HG03097 (cell line): Measurements from ENCODE around the gene RCVRN.
"Not testable (repeated sequence)": the region's sequence is repeated elsewhere in the genome, so short reads cannot be mapped to it uniquely, and the experiment has no call there.

Experiments used
- ATAC-seq: cut with Tn5 transposase; IDR thresholded peaks from one replicate; pipeline ENCODE4 v1.9.1; 2021; ENCODE audit not compliant: unreplicated experiment, low FRiP score

RCVRN gene

DNA sequence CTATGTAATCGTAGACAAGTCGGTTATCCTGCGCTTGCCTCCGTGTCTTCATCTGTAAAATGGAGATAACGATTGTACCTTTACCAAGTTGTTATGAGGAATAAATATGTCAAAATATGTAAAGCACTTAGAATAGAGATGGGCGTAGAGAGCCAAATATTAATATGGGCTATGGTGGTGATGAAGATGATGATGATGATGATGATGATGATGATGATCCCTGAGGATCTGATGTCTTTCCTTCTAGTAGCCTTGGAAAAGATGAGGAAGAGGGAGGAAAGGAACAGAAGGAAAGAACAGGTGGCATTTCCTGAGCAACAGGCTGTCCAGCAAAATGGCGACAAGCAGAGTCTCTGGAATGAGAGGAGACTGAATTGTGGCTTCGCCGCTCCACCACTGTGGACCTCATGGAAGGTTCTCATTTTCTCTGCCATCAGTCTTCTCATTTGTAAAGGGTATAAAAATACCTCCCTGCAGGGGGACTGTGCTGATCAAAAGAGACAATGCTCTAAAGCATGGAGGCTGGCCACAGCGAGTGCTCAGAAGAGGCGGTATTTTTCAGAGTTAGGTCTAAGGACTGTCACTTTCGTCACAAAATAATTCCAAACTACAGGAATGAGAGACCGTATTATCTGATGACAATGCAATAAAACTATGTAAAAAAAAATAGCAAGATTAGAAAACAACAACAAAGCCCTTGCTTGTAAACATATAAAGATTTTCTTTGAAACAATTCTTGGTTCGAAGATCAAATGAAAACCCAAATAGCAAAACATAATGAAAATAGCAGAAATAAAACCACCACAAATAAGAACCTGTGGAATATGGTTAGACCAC is 17.2 kb upstream of the RCVRN start:
- ATAC-seq = no peak

DNA sequence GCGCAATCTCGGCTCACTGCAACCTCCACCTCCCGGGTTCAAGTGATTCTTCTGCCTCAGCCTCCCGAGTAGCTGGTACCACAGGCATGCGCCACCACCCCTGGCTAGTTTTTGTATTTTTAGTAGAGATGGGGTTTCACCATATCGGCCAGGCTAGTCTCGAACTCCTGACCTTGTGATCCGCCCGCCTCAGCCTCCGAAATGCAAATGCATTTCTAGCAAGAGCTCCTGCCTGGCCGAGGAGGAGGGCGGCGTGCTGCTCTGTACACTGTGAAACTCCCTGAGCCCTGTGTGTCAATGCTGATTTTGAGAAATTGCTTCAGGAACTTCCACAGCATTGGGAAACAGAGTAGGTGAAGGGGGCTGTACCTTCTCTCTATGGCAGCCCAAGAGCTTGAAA is 16.1 kb upstream of the RCVRN start:
- not testable (repeated sequence) for ATAC-seq

DNA sequence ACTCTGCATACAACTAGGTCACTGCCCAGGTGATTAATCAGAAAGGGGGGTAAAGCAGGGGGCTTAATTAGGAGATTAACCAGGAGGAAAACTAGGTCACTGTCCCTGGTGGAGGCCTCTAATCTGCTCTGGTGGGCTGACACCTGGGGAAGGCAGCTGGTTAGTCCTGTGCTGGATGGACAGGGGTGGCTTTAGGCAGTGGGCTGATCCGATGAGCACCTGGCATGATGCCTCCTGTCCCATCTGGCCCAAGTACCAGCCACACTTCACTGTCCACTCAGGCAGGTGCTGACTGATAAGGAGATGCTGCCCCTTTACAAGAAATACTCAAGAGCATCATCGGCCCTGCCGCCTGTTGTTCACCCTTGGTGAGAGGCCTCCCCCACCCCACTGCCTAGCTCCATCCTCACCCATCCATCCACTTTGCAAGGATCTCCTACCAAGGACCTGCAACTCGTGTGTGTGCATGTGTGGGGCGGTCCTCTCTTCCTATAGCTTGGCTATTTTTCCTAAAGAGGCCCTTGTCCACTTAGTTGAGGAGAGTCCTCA is 13.8 kb upstream of the RCVRN start:
- ATAC-seq = no peak

DNA sequence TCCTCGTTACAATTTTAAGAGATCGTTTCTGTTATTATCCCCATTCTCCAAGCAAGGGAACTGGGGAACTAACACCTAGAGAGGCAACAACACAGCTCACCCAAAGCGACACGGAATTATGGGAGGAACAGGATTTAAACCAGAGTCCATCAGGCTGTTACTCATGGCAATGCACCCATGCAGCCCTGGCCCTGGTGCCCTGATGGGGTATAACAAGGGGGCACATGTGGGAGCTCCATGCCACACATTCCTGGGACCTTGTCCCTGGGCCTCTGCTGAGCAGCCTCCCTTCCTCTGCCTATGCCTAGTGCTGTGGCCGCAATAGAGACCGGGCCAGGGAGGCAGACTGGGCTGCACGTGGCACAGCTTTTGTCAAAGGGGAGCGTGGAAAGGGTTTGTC is 13.3 kb upstream of the RCVRN start:
- ATAC-seq = no peak

DNA sequence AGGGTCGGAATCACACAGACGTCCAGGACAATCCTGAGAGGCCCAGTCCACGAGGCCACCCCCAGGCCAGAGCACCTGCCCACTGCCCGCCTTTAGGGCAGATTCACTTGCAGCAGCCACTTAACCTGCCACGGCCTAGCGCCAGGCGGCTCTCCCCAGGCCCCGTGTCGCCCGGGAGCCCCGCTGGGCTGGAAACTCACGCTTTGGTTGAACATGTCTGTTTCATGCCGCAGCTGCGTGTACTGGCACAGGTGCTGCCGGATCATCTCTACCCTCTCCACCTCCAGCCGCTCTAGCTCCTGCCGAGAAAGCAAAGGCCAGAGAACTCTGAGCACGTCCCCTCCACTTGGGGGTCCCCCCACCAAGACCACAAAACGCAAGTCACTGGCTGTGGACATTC is 12.7 kb upstream of the RCVRN start:
- no peak for ATAC-seq

DNA sequence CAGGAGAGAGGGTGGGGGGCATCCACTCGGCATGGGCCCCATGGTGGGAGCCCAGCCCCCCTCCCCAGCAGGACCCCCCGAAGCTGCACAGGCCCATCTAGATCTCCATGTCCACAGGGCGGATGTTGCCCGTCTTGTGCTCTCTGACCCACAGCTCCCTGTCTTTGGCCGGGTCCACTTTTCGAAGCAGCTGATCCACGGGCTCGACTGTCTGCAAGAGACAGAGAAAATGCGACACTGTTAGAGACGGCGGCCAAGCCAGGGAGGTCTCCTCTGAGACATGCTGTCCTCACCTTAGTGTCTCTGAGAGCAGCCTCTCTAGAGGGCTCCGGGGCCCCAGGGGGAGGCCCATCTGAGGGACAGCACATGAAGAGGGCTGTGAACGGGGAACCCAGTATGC is 12.1 kb upstream of the RCVRN start:
- no peak for ATAC-seq

DNA sequence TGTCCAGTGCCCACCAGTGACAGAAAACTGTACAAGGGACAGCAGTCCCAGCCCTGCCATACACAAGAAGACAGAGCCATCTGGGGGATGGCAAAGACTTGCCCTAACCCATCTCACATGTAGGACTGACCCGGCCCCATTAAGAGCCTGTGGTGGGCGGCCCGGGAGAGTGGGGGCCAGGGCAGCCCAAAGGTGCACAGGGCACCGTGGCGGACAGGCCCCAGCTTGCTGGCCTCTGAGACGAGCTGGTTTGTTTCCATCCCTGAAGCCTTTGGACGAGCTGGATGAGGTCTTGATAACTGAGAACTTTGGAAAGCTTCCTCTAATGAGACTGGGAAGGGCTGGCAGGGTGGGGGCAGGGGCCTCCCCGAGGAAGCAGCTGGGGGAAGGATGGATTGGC is 11.0 kb upstream of the RCVRN start:
- ATAC-seq = no peak

DNA sequence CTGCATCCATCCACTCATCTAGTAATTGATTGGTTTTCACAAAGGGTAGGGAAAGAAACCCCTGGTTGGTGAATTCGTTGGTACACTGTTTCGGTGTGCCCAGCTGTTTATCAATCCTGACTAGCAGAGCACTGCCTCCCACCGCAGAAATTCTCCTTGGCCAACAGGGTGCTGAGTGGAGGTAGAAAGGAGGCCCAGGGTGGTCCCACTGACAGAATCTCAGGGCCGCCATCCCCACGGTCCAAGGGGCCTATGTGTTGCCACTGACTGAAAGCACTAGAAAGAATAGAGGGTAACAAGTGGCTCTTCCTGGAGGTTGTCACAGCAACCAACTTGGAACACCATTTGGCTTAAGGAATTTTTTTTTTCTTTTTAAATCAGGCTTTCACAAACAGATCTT is 8.4 kb upstream of the RCVRN start:
- no peak for ATAC-seq

DNA sequence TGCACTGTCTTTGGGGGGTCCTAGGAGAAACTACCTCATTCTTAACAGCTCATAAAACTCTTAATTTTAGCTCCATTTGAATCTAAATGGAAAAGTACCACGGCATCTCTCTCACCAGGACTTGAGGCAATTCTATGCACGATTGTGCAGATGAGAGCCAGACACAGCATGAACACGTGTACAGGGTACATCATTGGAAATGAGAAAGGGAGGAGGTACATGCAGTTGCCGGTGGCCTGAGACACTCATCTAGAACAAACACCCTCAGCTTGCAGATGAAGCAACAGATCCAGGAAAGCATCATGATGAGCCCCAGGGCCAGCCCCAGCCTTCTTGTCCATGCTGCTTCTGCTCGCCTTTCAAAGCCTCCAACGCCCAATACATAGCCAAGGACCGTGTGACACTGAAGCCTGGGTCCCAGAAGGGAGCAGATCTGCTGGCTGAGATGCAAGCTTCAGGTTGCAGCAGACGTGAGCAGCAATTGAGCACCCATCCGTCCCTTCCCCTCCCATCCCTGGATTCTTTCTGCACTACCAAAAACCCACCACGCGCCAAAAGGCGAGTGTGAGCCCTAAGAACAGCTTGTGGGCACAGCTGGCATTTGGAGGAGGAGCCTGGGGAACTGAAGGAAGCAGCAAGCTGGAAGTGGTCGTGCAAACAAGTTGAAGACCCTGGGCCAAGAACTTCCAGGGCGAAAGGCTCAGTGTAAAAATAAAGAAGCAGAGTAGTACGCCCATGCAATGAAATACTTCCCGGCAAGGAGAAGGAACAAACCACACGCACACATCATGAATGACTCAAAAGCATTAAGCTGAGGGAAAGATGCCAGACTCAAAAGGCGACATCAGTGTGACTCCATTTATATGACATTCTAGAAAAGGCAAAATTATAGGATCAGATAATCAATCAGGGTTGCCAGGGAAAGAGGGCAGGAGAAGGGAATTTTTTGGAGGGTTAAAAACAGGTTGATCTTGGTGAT is 7.3 kb upstream of the RCVRN start:
- no peak for ATAC-seq

DNA sequence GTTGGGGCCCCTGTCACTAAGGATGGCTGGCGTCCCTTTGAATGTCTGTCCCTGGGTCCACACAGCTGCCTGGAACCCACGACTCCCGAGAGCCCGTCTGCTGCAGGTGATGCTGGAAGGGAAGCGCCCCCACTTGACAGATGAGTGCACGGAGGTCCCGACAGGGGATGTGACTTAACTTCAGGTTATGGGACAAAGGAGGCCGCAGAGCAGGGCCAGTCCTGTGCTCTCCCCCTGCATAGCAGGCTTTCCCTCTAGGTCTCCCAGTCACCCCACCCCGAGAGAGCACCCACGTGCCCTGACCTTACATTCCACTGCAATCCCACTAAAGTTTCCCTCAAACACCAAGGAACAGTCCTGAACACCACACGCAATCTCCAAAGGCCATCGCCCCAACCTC is 6.0 kb upstream of the RCVRN start:
- ATAC-seq = no peak

DNA sequence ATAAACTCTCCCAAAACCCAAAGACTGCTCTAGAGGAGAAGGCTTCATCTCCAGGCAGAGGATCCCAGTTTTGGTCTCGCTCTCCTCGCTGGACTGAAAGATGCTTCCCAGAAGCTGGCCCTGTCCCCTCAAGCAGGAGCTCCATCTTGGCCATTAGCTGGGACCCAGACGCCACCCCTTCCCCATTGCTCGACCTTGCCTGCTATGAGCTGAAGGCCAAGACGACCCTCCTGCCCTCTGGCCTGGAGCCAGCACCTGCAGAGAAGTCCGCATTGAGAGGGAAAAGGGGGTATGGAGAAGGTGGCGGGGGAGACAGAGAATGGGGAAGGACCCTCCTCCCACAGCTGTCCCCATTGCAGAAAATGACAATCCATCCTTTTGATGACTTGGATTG is 3.6 kb upstream of the RCVRN start:
- no peak for ATAC-seq

DNA sequence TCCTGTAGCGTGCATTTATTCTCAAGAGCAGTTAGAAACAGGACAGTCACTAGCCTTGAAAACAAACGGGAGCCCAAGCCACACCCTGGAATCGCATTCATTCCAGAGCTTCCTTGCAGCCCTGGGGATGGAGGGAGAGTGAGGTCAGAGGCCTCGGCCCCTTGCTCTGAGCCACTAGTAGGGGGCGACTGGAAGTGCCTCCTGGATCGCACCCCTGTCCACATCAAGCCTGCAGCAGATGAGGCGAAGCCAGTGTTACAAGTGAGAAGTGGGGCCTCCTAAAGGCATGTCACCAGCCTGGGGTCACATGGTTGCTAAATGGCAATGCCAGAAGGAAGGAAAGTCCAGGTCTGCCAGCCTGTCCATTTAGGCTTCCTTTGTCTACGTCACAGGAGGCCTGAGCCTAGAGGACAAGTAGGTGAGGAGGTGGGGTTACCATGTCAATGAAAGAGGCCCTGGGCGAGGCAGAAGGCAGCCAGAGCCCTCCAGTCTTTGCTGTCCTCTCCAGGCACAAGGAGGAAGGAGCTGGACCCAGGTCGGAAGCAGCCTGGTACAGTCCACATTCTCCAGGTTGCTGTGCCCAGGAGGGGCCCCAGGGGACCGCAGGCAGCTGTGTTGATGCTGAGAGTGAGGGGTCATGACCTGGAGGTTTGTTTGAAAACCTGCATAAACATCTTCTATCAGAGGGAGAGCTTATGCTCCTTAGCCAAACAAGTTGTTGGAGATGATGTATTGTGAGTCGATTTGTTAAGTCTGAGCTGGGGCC is 3.0 kb upstream of the RCVRN start:
- no peak for ATAC-seq

DNA sequence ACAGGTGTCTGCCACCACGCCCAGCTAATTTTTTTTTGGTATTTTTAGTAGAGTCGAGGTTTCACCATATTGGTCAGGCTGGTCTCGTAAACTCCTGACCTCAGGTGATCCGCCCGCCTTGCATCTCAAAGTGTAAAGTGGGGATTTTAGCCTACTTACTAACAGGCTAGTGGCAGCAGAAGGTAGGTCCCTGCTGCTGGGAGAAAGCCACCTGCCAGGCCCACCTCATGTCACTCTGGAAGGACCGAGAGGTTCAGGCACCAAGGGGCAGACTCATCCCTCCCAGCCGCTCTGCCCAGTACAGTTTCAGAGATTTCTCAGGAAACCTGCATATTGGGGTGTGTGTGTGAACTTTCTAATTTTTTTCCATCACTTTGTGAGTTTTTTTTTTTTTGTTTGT is 2.1 kb upstream of the RCVRN start:
- ATAC-seq = no peak

DNA sequence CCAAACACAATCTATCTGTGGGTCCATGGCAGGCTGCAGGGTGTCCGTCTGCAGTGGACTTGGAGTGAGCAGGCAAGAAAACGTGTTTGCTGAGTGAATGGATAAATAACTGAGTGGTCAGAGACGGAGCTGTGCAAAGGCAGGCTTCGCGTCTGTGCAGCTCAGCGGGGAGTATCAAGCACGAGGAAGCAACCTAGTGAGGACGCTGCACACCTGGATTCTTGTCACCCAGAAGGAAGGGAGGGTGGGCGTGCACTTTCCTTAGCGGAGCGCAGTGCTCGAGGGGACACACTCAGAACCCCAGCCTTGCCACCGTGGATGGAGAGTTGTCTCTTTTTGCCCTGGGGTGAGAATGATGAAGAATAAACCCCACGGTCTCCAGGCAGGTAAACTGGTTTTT is 1.5 kb upstream of the RCVRN start:
- no peak for ATAC-seq

DNA sequence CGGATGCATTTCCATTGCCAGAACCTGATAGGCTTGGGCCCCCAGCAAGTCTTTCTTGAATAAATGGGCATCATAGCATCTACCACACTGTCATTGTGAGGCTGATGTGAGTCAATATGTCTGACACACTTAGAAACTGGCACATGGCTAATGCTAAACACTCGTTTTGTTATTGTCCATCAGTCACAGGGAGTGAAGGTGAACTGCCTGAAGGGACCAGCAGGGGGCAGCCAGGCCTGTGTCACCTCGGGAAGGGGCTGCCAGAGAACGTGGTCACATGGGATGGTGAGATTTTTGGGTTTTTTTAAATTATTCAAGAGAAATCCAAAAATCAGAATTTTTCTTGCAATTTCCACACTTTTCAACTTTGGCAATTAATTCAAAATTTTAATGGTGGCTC is 831 bp upstream of the RCVRN start:
- no peak for ATAC-seq

DNA sequence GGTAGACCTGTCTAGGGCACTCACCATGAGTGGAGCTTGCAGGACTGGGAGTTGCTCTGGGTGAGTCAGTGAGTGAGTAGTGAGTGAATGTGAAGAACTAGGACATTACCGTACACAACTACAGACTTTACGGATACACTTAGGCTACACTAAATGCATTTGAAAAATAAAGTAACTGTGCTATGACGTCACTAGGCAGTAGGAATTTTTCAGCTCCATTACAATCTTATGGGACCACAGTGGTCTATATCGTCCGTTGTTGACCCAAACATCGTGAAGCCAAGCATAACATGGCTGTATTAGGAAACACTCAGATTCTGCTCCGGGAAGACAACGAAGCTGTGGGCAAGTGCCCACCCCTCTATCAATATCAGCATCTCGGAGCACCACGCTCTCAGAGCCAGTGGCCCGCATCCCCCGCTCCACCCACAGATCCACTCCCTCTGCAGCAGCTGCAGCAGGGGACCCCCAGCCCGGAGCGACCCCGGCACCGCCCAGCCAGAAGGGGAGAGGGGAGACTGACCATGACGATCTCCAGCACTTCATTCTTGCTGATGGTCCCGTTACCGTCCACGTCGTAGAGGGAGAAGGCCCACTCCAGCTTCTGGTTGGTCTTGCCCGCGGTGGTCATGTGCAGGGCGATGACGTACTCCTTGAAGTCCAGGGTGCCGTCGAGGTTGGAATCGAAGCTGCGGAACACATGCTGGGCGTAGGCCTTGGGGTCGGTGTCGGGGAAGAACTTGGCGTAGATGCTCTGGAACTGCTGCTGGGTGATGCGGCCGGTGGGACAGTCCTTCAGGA is 594 bp downstream of the RCVRN start:
- no peak for ATAC-seq

DNA sequence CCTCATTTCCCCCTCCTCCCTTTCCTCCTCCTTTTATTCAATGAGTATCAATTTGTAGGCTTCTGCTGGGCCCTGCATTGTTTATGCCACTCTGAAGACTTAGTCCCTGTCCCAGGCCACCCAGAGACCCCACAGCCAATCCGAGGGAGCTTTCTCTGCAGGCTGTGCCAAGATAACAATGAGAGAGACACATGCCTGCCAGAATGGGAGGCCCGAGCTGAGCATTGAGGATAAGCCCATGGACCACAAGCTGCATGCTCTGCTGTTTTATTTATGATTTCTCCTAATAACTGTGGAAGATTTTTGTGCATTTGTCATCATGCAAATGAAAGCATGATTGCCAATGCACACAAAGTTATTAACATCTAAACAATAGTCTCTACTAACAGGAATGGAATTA is 3.0 kb downstream of the RCVRN start:
- ATAC-seq = no peak

DNA sequence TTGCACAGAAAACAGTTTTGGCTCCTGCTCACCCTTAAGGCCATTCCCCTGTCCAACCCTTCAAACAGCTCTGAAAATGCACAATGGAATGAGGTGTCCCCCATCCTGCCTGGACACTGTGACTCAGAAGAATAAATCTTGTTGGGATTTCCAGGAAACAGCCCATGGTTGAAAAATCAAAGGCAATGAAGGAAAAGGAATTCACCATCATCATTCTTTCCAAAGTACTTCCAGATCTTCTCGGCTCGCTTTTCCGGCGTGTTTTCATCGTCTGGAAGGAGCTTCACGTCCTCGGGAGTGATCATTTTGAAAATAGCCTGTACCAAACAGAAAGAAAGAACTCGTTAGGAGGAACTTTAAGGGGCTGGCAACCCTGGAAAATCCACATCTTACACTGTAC is 4.3 kb downstream of the RCVRN start:
- no peak for ATAC-seq

DNA sequence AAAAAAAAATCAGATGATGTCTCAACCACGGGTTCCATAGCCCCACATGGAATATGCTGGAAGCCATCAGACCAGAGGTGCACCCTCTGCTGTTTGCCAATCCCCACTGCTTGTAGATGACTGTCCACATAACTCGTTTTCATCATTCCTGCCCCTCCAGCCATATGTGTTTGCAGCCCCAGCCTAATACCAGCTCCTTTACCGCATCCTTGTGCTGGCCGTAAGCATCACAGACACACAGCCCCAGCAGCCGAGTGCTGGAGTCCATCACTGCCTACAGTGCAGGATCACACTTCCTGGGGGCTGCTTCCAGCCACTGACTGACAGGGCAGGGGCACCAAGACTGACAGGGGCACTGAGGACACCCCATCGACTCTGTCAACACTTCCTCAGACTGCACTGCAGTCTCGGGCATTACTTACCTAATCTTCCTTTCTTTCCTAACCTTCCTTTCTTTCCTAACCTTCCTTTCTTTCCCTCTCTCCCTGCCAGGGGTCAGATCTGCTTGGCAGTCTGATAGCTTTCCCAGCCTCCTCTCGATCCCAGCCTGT is 5.0 kb downstream of the RCVRN start:
- no peak for ATAC-seq
